NCI-H1092 treated with DMSO at 0.1 percent for 48 hours (cell line): Measurements from ENCODE around the gene HMCN2.

Experiments
- DNase-seq: peaks from one replicate; lab custom pipeline; 2025; lab: John Stamatoyannopoulos, UW

Gene HMCN2

DNA sequence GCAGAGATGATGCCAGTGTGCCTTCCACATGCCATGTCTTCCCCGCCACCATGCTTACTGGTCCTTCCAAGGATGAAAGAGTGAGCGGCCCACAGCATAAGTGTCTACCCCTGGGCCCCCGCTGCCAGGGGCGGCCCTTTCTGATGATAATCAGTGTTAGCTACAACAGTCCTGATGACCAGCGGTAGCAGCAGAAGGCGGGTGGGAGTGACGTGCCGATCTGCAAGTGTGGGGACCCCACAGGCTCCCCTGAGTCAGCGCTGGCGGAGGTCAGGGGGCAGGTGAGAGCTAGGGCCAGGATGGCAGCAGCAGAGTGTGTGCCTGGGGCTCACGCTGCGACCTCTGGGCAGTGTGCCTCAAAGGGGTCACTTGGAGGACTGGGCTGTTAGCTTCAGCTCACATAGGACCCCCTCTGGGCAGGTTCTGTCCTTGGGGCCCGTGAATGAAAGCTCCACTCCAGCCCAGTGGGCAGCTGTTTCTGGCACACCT lies 80.4 kb downstream of the HMCN2 start:
- no peak for DNase-seq

DNA sequence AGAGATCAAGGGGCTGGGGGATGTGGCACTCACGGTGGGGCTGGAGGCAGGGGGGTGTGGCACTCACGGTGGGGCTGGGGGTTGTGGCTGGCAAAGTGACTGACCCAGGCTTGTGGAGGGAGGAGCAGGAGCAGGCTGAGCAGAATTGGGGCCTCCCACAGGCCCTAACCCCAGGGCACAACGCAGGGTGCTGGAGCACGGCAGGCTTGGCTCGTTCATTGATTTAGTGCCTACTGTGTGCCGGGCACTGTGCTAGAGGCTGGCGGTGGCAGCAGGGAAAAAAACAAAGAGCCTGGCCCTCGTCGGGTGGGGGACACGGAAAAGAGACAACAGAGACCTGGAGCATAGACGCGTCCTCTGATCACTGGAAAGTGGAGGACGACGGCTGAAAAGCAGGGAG lies 80.9 kb downstream of the HMCN2 start:
- DNase-seq = no peak

DNA sequence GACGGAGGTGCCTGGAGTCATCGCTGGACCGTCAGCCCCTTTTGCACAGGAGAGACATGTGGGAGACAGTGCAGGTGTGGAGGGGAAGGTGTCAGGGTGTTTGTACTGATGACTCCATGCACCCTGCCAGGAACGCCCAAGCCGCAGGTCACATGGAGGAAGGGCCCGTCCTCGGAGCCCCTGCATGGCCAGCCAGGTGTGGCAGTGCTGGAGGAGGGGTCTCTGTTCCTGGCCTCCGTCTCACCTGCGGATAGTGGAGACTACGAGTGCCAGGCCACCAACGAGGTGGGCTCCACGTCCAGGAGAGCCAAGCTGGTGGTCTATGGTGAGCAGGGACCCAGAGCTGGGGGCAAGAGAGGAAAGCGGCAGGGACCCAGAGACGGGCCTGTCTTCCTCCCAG lies 81.5 kb downstream of the HMCN2 start:
- DNase-seq = no peak

DNA sequence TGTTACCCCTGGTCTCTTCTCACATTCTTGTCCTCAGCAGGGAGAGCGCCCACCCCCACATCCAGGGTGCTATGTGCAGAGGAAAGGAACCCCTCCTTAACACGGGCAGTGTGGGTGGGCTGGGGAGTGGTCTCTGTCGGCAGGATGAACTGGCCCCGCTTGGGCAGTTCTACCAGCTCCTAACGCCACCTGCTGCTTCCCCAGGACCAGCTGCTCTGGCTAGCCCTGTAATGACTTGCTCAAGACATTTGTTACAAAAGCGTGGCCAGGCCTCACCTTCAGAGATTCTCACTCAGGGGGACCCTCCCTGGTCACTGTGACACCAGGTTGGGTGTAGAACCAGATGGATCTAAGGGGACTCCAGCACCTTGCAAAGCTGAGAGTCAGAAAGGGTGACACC lies 82.4 kb downstream of the HMCN2 start:
- DNase-seq = no peak

DNA sequence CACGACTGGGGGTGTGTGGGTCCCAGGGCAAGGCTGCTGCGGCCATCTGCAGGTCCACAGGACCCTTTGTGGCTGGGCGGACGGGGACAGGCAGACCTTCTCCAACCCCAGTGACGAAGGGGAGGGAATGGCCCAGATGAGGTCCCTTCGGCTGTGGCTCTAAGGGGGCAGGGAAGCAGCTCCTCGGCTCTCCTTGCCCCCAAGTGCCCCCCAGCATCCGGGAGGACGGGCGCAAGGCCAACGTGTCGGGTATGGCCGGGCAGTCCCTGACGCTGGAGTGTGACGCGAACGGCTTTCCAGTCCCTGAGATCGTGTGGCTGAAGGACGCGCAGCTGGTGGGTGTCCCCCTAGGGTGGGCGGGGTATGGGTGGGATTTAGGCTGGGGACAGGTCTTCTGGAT lies 82.8 kb downstream of the HMCN2 start:
- DNase-seq = no peak

DNA sequence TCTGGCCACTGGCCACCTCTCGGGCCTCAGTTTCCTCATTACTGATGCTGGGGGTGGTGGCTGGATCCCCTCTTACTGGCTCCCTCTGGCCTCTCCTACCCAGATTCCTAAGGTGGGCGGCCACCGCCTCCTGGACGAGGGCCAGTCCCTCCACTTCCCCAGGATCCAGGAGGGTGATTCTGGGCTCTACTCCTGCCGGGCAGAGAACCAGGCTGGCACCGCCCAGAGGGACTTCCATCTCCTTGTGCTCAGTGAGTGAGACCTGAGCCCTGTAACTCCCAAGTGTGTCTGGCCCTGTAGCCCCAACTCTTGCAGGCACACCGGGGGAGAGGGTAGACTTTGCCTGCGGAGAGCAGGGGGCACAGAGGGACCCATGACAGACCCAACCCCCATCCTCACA lies 83.3 kb downstream of the HMCN2 start:
- DNase-seq = no peak

DNA sequence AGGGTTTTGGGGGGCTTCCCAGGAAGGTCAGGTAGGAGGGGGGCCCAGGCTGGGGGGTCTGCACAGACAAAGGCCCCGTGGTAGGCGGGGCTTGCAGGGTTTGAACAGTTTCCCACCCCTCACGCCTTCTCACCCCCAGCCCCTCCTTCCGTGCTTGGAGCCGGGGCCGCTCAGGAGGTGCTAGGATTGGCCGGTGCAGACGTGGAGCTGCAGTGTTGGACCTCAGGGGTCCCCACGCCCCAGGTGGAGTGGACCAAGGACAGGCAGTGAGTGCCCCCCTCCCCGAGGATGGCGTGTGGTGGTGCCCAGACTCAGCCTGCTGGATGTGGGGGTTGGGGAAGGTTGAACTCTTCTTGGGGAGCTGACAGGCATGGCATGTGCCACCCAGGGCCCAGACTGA lies 83.8 kb downstream of the HMCN2 start:
- DNase-seq = no peak

DNA sequence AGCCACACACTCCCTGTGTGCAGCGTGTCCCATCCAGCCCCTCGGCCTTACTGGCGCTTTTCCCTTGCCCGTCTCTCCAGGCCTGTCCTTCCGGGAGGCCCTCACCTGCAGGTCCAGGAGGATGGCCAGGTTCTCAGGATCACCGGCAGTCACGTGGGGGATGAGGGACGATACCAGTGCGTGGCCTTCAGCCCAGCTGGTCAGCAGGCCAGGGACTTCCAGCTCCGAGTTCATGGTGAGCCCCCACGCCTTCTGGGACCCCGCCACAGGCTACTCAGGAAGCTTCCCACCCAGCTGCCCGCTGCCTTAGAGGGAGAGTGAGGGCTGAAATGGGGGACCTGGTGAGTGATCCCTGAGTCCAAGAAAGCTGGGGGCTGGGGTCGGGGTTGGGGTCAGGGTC lies 85.8 kb downstream of the HMCN2 start:
- DNase-seq = no peak

DNA sequence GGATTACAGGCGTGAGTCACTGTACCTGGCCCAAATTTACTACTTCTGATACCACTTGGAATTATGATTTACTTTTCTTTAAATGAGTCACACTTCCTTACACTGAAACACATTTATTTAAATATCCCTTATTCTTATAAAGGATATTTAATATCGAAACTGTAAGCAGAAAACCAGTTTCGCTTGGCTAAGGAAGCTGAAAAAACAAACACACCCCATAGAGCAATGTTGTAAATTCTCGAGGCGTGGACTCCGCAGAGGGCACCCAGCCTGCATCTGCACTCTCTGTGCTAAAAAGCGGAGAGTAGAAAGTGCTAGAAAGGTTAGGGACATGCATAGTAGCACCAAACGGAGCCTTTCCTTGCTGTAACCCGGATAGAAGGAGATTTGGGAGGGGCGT lies 86.5 kb downstream of the HMCN2 start:
- DNase-seq = no peak

DNA sequence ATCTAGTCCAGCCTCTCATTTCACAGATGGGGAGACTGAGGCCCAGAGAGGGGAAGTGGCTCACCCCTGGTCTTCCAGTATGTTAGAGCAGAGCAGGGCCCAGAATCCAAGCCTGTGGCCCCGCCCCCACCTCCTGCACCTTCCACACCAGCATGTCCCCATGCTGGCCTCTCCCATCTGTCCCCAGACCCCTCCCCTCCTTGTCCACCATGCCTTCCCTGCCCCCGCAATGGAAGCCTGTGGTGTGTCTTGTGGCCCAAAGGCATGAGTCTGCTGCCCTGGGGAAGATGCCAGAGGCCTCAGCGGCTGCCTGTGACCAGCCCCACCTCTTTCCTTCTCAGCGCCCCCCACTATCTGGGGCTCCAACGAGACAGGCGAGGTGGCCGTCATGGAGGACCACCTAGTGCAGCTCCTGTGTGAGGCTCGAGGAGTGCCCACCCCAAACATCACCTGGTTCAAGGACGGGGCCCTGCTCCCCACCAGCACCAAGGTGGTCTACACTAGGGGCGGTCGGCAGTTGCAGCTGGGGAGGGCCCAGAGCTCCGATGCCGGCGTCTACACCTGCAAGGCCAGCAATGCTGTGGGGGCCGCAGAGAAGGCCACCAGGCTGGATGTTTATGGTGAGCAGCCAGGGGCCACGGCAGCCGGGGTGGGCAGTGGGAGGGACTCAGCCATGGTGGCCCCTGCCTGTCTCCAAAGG lies 87.2 kb downstream of the HMCN2 start:
- DNase-seq = no peak

DNA sequence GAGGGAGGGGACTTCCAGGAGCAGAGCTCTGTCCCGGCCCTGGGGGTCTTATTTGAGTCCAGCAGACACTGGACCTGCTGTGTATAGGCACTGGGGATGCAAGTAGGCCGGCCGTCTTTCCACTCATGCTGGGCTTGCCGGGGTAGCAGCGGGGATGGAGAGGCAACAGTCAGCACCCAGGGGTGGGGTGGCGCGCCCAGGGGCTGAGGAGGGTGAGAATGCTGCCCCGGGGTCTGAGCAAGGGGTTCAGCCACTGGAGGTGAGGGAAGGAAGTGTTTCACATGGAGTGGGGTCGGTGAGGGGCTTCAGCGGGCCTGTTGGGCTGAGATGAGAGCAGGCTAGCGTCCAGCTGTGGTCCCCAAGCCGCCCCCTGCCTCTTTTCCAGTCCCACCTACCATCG lies 88.8 kb downstream of the HMCN2 start:
- no peak for DNase-seq

DNA sequence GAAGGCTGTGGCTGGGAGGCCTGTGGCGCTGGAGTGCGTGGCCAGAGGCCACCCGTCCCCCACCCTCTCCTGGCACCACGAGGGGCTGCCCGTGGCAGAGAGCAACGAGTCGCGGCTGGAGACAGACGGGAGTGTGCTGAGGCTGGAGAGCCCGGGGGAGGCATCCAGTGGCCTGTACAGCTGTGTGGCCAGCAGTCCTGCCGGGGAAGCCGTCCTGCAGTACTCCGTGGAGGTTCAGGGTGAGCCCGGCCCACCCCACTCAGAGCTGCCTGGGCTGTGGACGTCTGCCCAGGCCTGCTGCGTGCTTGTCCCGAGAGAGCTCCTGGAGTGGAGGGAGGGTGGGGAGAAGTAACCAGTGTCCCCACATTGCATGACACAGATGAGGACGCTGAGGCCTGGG lies 89.2 kb downstream of the HMCN2 start:
- DNase-seq = no peak

DNA sequence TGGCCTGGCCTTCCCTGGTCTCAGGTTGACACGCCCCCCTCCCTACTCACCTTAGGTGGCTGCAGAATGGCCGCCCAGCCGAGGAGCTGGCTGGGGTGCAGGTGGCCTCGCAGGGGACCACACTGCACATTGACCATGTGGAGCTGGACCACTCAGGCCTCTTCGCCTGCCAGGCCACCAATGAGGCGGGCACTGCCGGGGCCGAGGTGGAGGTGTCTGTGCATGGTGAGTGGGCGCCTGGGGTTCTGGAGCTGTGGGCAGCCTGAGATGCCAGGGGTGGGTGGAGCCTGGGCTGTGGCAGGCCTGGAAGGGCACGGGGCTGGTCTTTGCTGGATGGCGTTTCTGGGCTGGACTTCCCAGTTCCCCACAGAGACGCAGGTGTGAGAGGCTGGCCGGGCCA lies 90.5 kb downstream of the HMCN2 start:
- no peak for DNase-seq

DNA sequence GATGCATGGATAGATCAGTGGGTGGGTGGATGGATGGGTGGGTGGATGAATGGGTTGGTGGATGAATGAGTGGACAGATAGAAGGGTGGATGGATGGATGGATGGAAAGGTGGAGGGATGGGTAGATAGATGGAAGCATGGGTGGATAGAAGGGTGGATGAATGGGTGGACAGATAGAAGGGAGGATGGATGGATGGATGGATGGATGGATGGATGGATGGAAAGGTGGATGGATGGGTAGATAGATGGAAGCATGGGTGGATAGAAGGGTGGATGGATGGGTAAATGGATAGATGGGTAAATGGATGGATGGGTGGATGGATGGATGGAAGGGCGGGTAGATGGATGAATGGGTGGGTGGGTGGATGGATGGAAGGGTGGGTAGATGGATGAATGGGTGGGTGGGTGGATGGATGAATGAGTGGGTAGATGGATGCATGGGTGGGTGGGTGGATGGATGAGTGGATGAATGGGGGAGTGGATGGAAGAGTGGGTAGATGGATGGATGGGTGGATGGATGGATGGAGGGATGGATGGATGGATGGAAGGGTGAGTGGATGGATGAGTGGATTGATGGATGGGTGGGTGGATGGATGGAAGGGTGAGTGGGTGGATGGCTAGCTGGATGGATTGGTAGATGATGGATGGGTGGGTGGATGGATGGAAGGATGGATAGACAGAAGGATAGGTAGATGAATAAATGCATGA lies 91.5 kb downstream of the HMCN2 start:
- no peak for DNase-seq

DNA sequence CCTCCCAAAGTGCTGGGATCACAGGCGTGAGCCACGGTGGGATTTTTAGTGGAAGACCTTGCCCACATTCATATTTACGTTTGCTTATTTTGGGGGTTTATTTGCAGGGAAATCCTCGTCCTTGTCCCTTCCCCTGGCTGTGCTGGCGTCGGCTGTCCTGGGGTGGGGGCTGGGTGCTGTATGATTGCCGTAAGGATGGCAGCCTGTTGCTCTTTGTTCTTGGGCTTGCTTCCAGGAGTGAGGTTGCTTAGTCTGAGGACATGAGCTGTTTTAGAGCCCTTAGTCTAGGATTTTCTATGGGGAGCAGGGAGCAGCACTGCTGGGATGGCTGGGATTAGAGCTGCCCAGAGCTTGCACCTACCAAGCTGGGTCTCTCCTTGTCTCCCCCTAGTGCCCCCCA lies 93.4 kb downstream of the HMCN2 start:
- DNase-seq = no peak

DNA sequence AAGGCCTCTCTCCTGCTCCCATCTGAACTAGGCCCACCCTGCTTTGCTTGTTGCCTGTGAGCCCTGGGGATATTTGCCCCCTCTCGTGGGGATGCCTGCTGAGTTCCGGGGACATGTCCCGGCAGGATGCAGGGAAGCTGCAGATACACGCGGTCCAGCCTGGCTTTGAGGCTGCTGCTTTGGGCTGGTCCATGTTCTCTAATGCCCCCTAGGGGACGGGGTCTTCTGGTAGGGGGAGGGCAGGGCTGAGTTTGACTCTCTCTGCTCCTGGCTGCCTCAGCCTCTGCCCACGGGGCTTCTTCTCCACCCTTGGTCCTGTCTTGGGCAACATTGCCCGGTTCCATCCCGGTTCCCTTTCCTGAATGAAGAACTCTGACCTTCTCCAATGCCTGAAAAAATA lies 94.3 kb downstream of the HMCN2 start:
- no peak for DNase-seq

DNA sequence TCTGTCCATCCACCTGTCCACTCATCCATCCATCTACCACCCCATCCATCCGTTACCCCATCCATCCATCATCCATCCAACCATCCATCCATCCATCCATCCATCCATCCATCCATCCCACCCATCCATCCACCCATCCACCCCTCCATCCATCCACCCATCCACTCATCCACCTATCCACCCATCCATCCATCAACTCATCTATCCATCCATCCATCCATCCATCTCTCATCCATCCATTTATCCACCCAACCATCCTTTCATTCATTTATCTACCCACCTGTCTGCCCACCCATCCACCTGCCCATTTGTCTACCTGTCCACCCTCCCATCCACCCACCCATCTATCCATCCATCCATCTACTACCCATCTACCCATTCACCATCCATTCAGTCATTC lies 95.1 kb downstream of the HMCN2 start:
- DNase-seq = no peak

DNA sequence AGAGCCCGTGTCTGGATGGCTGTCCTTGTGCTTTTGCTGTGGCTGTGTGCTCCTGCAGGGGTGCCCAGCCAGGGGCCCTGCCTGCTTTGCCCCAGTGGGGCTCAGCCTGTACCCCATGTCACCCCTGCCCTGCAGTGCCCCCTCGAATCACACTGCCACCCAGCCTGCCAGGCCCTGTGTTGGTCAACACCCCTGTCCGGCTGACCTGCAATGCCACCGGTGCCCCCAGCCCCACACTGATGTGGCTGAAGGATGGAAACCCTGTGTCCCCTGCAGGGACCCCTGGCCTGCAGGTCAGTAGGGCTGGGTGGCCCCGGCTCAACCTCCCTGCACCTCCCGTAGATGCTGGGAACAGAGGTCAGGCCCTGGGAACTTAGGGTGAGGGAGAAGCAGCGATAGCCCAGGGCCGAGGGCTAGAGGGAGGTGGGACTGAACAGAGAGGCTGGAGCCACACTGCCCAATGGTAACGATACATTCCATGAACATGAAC lies 96.4 kb downstream of the HMCN2 start:
- no peak for DNase-seq

DNA sequence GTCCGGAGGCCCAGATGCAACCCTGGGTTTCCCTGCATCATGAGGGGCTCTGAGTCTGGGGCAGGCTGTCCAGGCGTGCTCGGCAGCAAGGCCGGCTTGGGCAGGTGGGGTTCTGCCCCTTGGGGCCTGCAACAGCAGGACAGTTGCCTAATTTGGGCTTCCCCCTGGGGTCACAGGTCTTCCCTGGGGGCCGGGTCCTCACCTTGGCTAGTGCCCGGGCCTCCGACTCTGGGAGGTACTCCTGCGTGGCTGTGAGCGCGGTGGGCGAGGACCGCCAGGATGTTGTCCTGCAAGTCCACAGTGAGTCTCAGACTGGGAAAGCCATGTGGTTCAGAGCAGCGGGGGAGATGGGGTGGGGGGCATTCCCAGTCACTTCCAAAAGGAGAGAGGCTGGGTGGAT lies 97.1 kb downstream of the HMCN2 start:
- no peak for DNase-seq

DNA sequence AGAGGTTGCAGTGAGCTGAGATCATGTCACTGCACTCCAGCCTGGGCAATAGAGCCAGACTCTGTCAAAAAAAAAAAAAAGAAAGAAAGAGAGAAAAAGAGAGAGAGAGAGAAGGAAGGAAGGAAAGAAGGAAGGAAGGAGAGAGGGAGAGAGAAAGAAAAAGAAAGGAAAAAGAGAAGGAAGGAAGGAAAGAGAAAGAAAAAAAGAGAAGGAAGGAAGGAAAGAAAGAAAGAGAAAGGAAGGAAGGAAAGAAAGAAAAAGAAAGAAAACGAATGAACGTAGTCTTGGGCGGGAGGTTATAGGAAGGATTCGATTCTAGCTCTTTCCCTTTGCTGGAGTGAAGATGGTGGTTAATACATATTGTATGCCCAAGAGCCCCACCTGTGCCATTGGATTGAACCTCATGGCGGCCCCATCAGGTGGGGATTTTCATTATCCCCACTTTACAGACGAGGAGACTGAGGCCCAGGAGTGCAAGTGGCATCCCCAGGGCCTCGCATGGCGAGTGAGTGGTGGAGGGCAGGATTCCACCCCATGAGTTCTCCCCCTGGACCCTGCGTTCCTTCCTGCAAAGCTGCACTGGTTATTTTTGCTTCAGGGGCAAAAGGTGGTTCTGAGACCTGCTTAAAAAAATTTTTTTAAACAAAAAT lies 98.3 kb downstream of the HMCN2 start:
- DNase-seq = no peak

DNA sequence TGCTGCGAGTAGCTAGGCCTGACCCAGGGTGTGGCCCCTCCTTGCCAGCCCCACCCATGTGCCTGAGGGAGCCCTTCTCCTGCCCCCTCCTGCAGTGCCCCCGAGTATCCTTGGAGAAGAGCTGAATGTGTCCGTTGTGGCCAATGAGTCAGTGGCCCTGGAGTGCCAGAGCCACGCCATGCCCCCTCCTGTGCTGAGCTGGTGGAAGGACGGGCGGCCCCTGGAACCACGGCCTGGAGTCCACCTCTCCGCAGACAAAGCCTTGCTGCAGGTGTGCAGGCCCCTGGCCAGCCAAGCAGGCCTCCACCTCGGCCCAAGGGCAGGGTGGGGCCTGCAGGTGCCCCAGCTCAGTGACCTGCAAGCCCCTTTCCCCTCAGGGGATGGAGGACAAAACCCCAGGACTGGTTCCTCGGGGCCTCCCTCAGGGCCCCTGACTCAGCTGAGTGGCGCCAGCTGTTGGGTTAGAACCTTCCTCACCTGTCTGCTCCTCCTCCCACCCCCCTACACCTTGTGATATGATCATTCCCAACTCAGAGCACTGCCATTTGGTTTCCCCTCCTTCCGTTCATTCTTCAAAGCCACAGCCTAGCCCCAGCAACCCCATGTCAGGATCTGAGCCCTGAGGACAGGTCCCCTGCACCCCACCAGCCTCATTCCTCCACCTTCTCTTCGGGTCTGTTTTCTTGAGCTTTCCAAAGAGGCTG lies 99.2 kb downstream of the HMCN2 start:
- no peak for DNase-seq

DNA sequence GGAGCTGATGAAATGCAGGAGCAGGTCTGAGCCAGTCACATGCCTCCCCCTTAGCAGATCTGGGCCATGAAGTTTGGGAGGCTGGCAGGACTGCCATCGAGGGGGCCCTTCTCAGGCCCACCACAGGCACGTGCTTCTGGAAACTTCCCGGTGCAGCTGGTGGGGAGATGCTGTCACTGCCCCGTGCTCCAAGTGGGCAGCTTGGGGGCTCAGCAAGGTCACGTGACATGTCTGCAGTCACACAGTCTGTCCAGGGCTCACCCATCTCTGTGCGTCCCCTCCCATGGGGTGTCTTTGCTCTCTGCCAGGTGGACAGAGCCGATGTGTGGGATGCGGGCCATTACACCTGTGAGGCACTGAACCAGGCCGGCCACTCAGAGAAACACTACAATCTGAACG lies 99.8 kb downstream of the HMCN2 start:
- no peak for DNase-seq

DNA sequence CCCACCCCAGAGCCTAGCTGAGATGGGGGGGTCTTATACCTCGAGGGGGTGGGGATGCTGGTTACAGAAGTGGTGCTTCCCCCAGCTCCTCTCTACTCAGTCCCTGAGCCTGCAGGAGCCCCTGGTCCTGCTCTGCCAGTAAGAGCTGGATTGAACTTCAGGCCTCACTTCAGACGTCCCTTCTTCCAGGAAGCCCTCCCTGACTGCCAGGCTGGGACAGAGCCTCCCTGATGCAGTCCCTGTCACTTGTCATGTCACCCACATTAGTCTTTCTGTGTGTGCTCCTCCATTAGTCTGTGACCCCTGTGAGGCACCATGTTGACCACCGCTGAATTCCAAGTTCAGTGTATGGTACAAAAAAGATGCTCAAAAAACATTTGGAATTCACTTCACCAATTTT lies 100.5 kb downstream of the HMCN2 start:
- no peak for DNase-seq
